B cell (primary cell): ENCODE measurements around the gene MOK.

Experiments used
- CTCF ChIP-seq: fragments of 200-600 bp; IDR thresholded peaks from one replicate; pipeline ENCODE4 v1.8.0; 2022; ENCODE audit warnings: antibody characterized with exemption, mild to moderate bottlenecking
- EZH2 ChIP-seq: IDR thresholded peaks from 2 replicates; pipeline ENCODE4 v1.6.1; 2012; ENCODE audit warnings: borderline replicate concordance, low read depth, mild to moderate bottlenecking, moderate library complexity, low read length; ENCODE audit not compliant: insufficient read depth, poor library complexity, severe bottlenecking

GRCh38 chr14:102195446-102195845, 109.5 kb downstream of the MOK start:
- no peak for TF ChIP-seq CTCF
- TF ChIP-seq EZH2: no peak
